K562 (cell line): ENCODE results near the gene C2orf76. TPM values are rescaled to one million over a fixed set of nuclear protein-coding genes. Genes with fewer than 3 reads are reported as not detected.

Experiments
- CTBP1 ChIP-seq: fragments of 450-650 bp; IDR thresholded peaks from 2 replicates; pipeline ENCODE4 v1.6.1; 2016; ENCODE audit warnings: borderline replicate concordance
- ETV5 ChIP-seq: sonication (generic); formaldehyde crosslinking; IDR thresholded peaks from 2 replicates; pipeline ENCODE4 v1.4.0; 2020; ENCODE audit warnings: low read depth, mild to moderate bottlenecking, missing genetic modification reagents
- FOXK2 ChIP-seq, 2 experiments: fragments of 450-650 bp; IDR thresholded peaks in 1 of 2; conservative IDR thresholded peaks in 1 of 2; 2 replicates each; pipeline ENCODE4 v1.6.1; 2016; ENCODE audit warnings: low read depth in 2 of 2, mild to moderate bottlenecking in 1 of 2
- HNRNPLL ChIP-seq: fragments of 200-400 bp; formaldehyde crosslinking; IDR thresholded peaks from 2 replicates; pipeline ENCODE4 v1.6.1; 2017; ENCODE audit warnings: low read length, low read depth, mild to moderate bottlenecking; ENCODE audit not compliant: poor library complexity, severe bottlenecking
- JUN ChIP-seq, 2 experiments: sonication (generic) in 1 of 2; formaldehyde crosslinking in 1 of 2; IDR thresholded peaks; 2 replicates each; pipeline versions ENCODE4 v1.6.1 to v1.8.0; 2012 to 2022; ENCODE audit warnings: borderline replicate concordance in 2 of 2, mild to moderate bottlenecking in 2 of 2, improper control_type of control experiment in 1 of 2, low read depth in 1 of 2, low read length in 1 of 2, missing genetic modification reagents in 1 of 2
- LCOR ChIP-seq: sonication (generic); formaldehyde crosslinking; IDR thresholded peaks from 2 replicates; pipeline ENCODE4 v1.8.0; 2022; ENCODE audit warnings: mild to moderate bottlenecking, missing genetic modification reagents
- LEF1 ChIP-seq: fragments of 450-650 bp; IDR thresholded peaks from 2 replicates; pipeline ENCODE4 v1.6.1; 2016; ENCODE audit warnings: mild to moderate bottlenecking
- NCOR1 ChIP-seq: fragments of 450-650 bp; IDR thresholded peaks from 2 replicates; pipeline ENCODE4 v1.6.1; 2016; ENCODE audit warnings: mild to moderate bottlenecking, moderate library complexity
- PKNOX1 ChIP-seq: fragments of 450-650 bp; IDR thresholded peaks from 2 replicates; pipeline ENCODE4 v1.6.1; 2016
- PTTG1 ChIP-seq: fragments of 450-650 bp; IDR thresholded peaks from 2 replicates; pipeline ENCODE4 v1.6.1; 2016; ENCODE audit warnings: low read depth, mild to moderate bottlenecking, missing genetic modification characterization, missing compliant biosample characterization
- REST ChIP-seq, 2 experiments: fragments of 450-650 bp; formaldehyde crosslinking in 1 of 2; IDR thresholded peaks; 2 replicates each; pipeline versions ENCODE4 v1.4.0 to v1.6.1; 2014 to 2020; ENCODE audit warnings: mild to moderate bottlenecking in 2 of 2, borderline replicate concordance in 1 of 2, low read depth in 1 of 2
- SMAD2 ChIP-seq: fragments of 150-350 bp; IDR thresholded peaks from 2 replicates; pipeline ENCODE4 v1.6.1; 2014; ENCODE audit warnings: low read depth, mild to moderate bottlenecking, low read length
- TAF9B ChIP-seq: fragments of 450-650 bp; IDR thresholded peaks from 2 replicates; pipeline ENCODE4 v1.6.1; 2018; ENCODE audit warnings: mild to moderate bottlenecking; ENCODE audit not compliant: partially characterized antibody
- VEZF1 ChIP-seq: fragments of 200-800 bp; sonication (Bioruptor generic); IDR thresholded peaks from 2 replicates; pipeline ENCODE4 v1.6.1; 2017; ENCODE audit warnings: missing genetic modification characterization, missing compliant biosample characterization
- ZNF124 ChIP-seq: sonication (generic); formaldehyde crosslinking; IDR thresholded peaks from 2 replicates; pipeline ENCODE4 v1.8.1; 2022; ENCODE audit warnings: missing genetic modification reagents
- ZNF717 ChIP-seq: fragments of 250-450 bp; sonication (Bioruptor Pico); IDR thresholded peaks from 2 replicates; pipeline ENCODE4 v1.5.0; 2021
- polyA plus RNA-seq, 8 experiments: library from polyadenylated mRNA; depleted of rRNA in 4 of 8; stranded (reverse) in 5 of 8; unstranded in 3 of 8; fragments of >200 nt; fragmentation: Nextera tagmentation in 2 of 8; fragmentation: Illumina TruSeq in 1 of 8; extraction: Ambion mirVana in 2 of 8; extraction: Trizol in 1 of 8; gene quantifications; 2 replicates each; pipeline versions ENCODE4 v1.2.1 to v1.2.3, GENCODE V29; 2011 to 2014; ENCODE audit warnings: inconsistent platforms in 1 of 8, missing spikeins in 1 of 8
- total RNA-seq, 7 experiments: library from RNA; depleted of rRNA in 6 of 7; stranded (reverse); fragments of >200 nt in 6 of 7; fragmentation: Illumina TruSeq in 2 of 7; extraction: Trizol in 2 of 7; gene quantifications; 2 replicates each; pipeline versions ENCODE4 v1.2.1 to v1.2.3, GENCODE V29; 2011 to 2021; ENCODE audit warnings: low replicate concordance in 1 of 7

The C2orf76 gene
- total and polyA plus RNA-seq, 9 of the 15 experiments (the other 6 are each of a cell fraction or from before 2014, with no cell fraction given), result 4.8 to 26.2 (median 14.5) TPM

- TF ChIP-seq REST (IDR thresholded peaks at IDR 0.05; ENCODE audit: borderline replicate concordance), result peak; percentile 59
- TF ChIP-seq REST (CRISPR knock-in tag; IDR thresholded peaks at IDR 0.05; ENCODE audit: low read depth), result no peak
- TF ChIP-seq ZNF124 (CRISPR knock-in tag), result no peak
- peak; percentile 66 for TF ChIP-seq TAF9B
- TF ChIP-seq HNRNPLL, result peak; percentile 97
- TF ChIP-seq LEF1, result no peak
- no peak for TF ChIP-seq LCOR (CRISPR knock-in tag)
- peak; percentile 5; the same call in 1 of the 2 replicates for TF ChIP-seq NCOR1
- TF ChIP-seq ZNF717, result no peak
- TF ChIP-seq CTBP1, result peak; percentile 81
- no peak for TF ChIP-seq PTTG1 (tag)
- TF ChIP-seq JUN (IDR thresholded peaks at IDR 0.05; ENCODE audit: borderline replicate concordance, low read depth, low read length), result peak; percentile 36; the same call in 1 of the 2 replicates
- TF ChIP-seq JUN (CRISPR knock-in tag; IDR thresholded peaks at IDR 0.05; ENCODE audit: borderline replicate concordance), result no peak
- TF ChIP-seq SMAD2, result no peak
- TF ChIP-seq ETV5 (CRISPR knock-in tag), result peak; percentile 84; the same call in 1 of the 2 replicates
- peak; percentile 98 for TF ChIP-seq VEZF1
- peak; percentile 19; the same call in 1 of the 2 replicates for TF ChIP-seq PKNOX1
- peak in 1 of 2 experiments; percentile 61; a peak in 2 of 4 replicates for TF ChIP-seq FOXK2 (conservative IDR thresholded peaks at IDR 0.05 in 1 of 2, IDR thresholded peaks at IDR 0.05 in 1 of 2; ENCODE audit: low read depth in 2 of 2)
Measured at GRCh38 chr2:119366649-119367471, at the start of gene C2orf76, which contains the start of gene DBI (continued).
